IMR-90 (cell line): ENCODE measurements around the gene C19orf85. TPM values are rescaled to one million over a fixed set of nuclear protein-coding genes. Genes with fewer than 3 reads are reported as not detected.

Experiments
- ATAC-seq: fragments of 200-7000 bp; cut with Tn5 transposase; 2 replicates; pipeline ENCODE4 v1.9.1; 2020; ENCODE audit warnings: low read depth, mild to moderate bottlenecking, moderate library complexity
- BruUV-seq: library from RNA; stranded (reverse); fragments of 400-500 nt; replicated peaks from 2 replicates; lab custom pipeline; 2021; lab: Mats Ljungman, UMichigan
- CTCF ChIA-PET: fragments of 300-600 bp; formaldehyde crosslinking; extraction: SDS; loops from one replicate; lab custom pipeline; 2021; ENCODE audit warnings: antibody characterized with exemption; lab: Yijun Ruan, JAX
- POLR2A ChIA-PET: fragments of 300-600 bp; sonication (Branson Sonifier 250); formaldehyde crosslinking; loops from one replicate; lab custom pipeline; 2022; ENCODE audit warnings: antibody characterized with exemption; ENCODE audit not compliant: unreplicated experiment; lab: Charles Lee
- DNase-seq: peaks from one replicate; pipeline ENCODE4 v3.0.0; 2013
- H2AFZ ChIP-seq: replicated peaks from 2 replicates; pipeline ENCODE3; 2013; ENCODE audit warnings: low read length, mild to moderate bottlenecking; ENCODE audit not compliant: poor library complexity
- H2AK5ac ChIP-seq: 2 replicates; pipeline ENCODE4 v1.6.1; 2013; ENCODE audit warnings: low read depth, low read length, inconsistent platforms
- H2AK9ac ChIP-seq: replicated peaks from 2 replicates; pipeline ENCODE3; 2013; ENCODE audit warnings: mild to moderate bottlenecking, low read depth, low read length, moderate library complexity; ENCODE audit not compliant: poor library complexity
- H2BK120ac ChIP-seq: 2 replicates; pipeline ENCODE4 v1.6.1; 2013; ENCODE audit warnings: low read depth, low read length, inconsistent platforms
- H2BK15ac ChIP-seq: 3 replicates; pipeline ENCODE4 v1.6.1; 2013; ENCODE audit warnings: low read depth, low read length, inconsistent platforms
- H2BK20ac ChIP-seq: 2 replicates; pipeline ENCODE4 v1.6.1; 2013; ENCODE audit warnings: low read depth, mild to moderate bottlenecking, inconsistent platforms, low read length, moderate library complexity
- H2BK5ac ChIP-seq: 2 replicates; pipeline ENCODE4 v1.6.1; 2013; ENCODE audit warnings: mild to moderate bottlenecking, low read depth, low read length, inconsistent platforms; ENCODE audit not compliant: poor library complexity, severe bottlenecking
- H3K14ac ChIP-seq: replicated peaks from 2 replicates; pipeline ENCODE4 v1.6.1; 2013; ENCODE audit warnings: low read depth, low read length, inconsistent platforms
- H3K18ac ChIP-seq: 2 replicates; pipeline ENCODE4 v1.6.1; 2013; ENCODE audit warnings: low read depth, low read length, control low read depth
- H3K23ac ChIP-seq: 2 replicates; pipeline ENCODE4 v1.6.1; 2013; ENCODE audit warnings: low read depth, low read length, inconsistent platforms
- H3K27ac ChIP-seq: 2 replicates; pipeline ENCODE4 v1.5.1; 2013; ENCODE audit warnings: mild to moderate bottlenecking, control low read depth, low read length; ENCODE audit not compliant: insufficient read depth
- H3K27me3 ChIP-seq: 2 replicates; pipeline ENCODE4 v1.6.1; 2013; ENCODE audit warnings: low read length; ENCODE audit not compliant: control insufficient read depth, insufficient read depth
- H3K36me3 ChIP-seq: 2 replicates; pipeline ENCODE4 v1.6.1; 2013; ENCODE audit warnings: low read length, mixed read lengths; ENCODE audit not compliant: control insufficient read depth, insufficient read depth
- H3K4ac ChIP-seq: 2 replicates; pipeline ENCODE4 v1.6.1; 2013; ENCODE audit warnings: low read depth, low read length, inconsistent platforms
- H3K4me1 ChIP-seq: 2 replicates; pipeline ENCODE4 v1.6.1; 2013; ENCODE audit warnings: low read length, mixed read lengths; ENCODE audit not compliant: control insufficient read depth, insufficient read depth
- H3K4me2 ChIP-seq: 2 replicates; pipeline ENCODE4 v1.6.1; 2013; ENCODE audit warnings: low read depth, mild to moderate bottlenecking, control low read depth, low read length, moderate library complexity
- H3K4me3 ChIP-seq: 2 replicates; pipeline ENCODE4 v1.5.1; 2013; ENCODE audit warnings: low read depth, mild to moderate bottlenecking, control low read depth, low read length, moderate library complexity; ENCODE audit not compliant: insufficient read depth
- H3K56ac ChIP-seq: 2 replicates; pipeline ENCODE4 v1.6.1; 2013; ENCODE audit warnings: low read length, inconsistent platforms; ENCODE audit not compliant: insufficient read depth; ENCODE audit errors: extremely low read depth
- H3K79me1 ChIP-seq, 2 experiments: 2 replicates each; pipeline ENCODE4 v1.6.1; 2013; ENCODE audit warnings: low read length in 2 of 2, inconsistent platforms in 1 of 2, low read depth in 1 of 2
- H3K9ac ChIP-seq: 2 replicates; pipeline ENCODE4 v1.6.1; 2013; ENCODE audit warnings: low read depth, low read length, control low read depth
- H3K9me1 ChIP-seq: 2 replicates; pipeline ENCODE4 v1.6.1; 2013; ENCODE audit warnings: low read length, inconsistent platforms; ENCODE audit not compliant: insufficient read depth
- H3K9me3 ChIP-seq: 2 replicates; pipeline ENCODE4 v1.6.1; 2013; ENCODE audit warnings: low read length; ENCODE audit not compliant: control insufficient read depth, insufficient read depth
- H4K20me1 ChIP-seq: 2 replicates; pipeline ENCODE4 v1.6.1; 2013; ENCODE audit warnings: low read length, inconsistent platforms; ENCODE audit not compliant: insufficient read depth
- H4K5ac ChIP-seq: 2 replicates; pipeline ENCODE4 v1.6.1; 2013; ENCODE audit warnings: mild to moderate bottlenecking, low read depth, low read length, control low read depth
- H4K8ac ChIP-seq, 2 experiments: 2 replicates each; pipeline ENCODE4 v1.6.1; 2013; ENCODE audit warnings: low read depth in 2 of 2, low read length in 2 of 2, control low read depth in 1 of 2, inconsistent platforms in 1 of 2
- H4K91ac ChIP-seq: 2 replicates; pipeline ENCODE4 v1.6.1; 2013; ENCODE audit warnings: low read depth, low read length, inconsistent platforms; ENCODE audit not compliant: insufficient read depth
- BHLHE40 ChIP-seq: fragments of 150-350 bp; IDR thresholded peaks from 2 replicates; pipeline ENCODE4 v1.6.1; 2016; ENCODE audit warnings: mild to moderate bottlenecking, low read depth, low read length
- CHD1 ChIP-seq: IDR thresholded peaks from 2 replicates; pipeline ENCODE4 v1.6.1; 2012; ENCODE audit warnings: low read depth, low read length, improper control_type of control experiment
- CTCF ChIP-seq: conservative IDR thresholded peaks from 2 replicates; pipeline ENCODE4 v1.5.1; 2012; ENCODE audit warnings: mild to moderate bottlenecking, low read depth, low read length, improper control_type of control experiment
- ELK1 ChIP-seq: fragments of 150-350 bp; IDR thresholded peaks from 2 replicates; pipeline ENCODE4 v1.6.1; 2016; ENCODE audit warnings: low read depth, mild to moderate bottlenecking, low read length, moderate library complexity, borderline replicate concordance
- MAFK ChIP-seq: IDR thresholded peaks from 2 replicates; pipeline ENCODE4 v1.6.1; 2012; ENCODE audit warnings: low read depth, low read length, improper control_type of control experiment
- MAZ ChIP-seq: IDR thresholded peaks from 2 replicates; pipeline ENCODE4 v1.6.1; 2012; ENCODE audit warnings: low read depth, mild to moderate bottlenecking, low read length, improper control_type of control experiment, moderate library complexity, borderline replicate concordance
- NFE2L2 ChIP-seq: fragments of 150-350 bp; IDR thresholded peaks from 2 replicates; pipeline ENCODE4 v1.6.1; 2016; ENCODE audit warnings: low read depth, mild to moderate bottlenecking, low read length
- POLR2A ChIP-seq: IDR thresholded peaks from 2 replicates; pipeline ENCODE4 v1.6.1; 2012; ENCODE audit warnings: mild to moderate bottlenecking, low read depth, low read length
- RAD21 ChIP-seq: IDR thresholded peaks from 2 replicates; pipeline ENCODE4 v1.6.1; 2012; ENCODE audit warnings: low read length, improper control_type of control experiment
- RCOR1 ChIP-seq: IDR thresholded peaks from 2 replicates; pipeline ENCODE4 v1.6.1; 2012; ENCODE audit warnings: mild to moderate bottlenecking, low read length, improper control_type of control experiment; ENCODE audit not compliant: insufficient replicate concordance
- RFX5 ChIP-seq: IDR thresholded peaks from 2 replicates; pipeline ENCODE4 v1.8.0; 2012; ENCODE audit warnings: low read depth, mild to moderate bottlenecking, low read length, moderate library complexity
- SMC3 ChIP-seq: fragments of 150-350 bp; IDR thresholded peaks from 2 replicates; pipeline ENCODE4 v1.6.1; 2016; ENCODE audit warnings: low read depth, mild to moderate bottlenecking, antibody characterized with exemption, low read length, moderate library complexity
- WGBS, 2 experiments: methylation state at CpG; one replicate each; pipeline versions ENCODE4 v1.1.5 to v1.1.7; 2013; ENCODE audit warnings: missing lambda C conversion rate in 2 of 2; ENCODE audit not compliant: insufficient read length in 1 of 2; ENCODE audit errors: extremely low coverage in 2 of 2; 5-methylcytosine and 5-hydroxymethylcytosine counted together
- dilution Hi-C: fragments of 300-500 bp; cut with HindIII; formaldehyde crosslinking; loops from one replicate; pipeline ENCODE4 v1.14.3; 2018; ENCODE audit warnings: low sequenced_read_pairs; ENCODE audit not compliant: unreplicated experiment
- in situ Hi-C: fragments of 300-500 bp; cut with MboI; formaldehyde crosslinking; loops from 3 replicates; pipeline ENCODE4 v1.14.3; 2019; ENCODE audit warnings: low sequenced_read_pairs, inconsistent platforms, mixed read lengths
- intact Hi-C: fragments of 100-400 bp; cut with micrococcal nuclease; formaldehyde crosslinking; loops from 2 replicates; pipeline ENCODE4 v1.10.0; 2022
- polyA plus RNA-seq, 3 experiments: library from polyadenylated mRNA; depleted of rRNA; stranded (reverse); fragments of >200 nt; gene quantifications; 2 replicates each; pipeline ENCODE4 v1.2.3, GENCODE V29; 2012; ENCODE audit warnings: low replicate concordance in 1 of 3
- total RNA-seq: library from RNA; depleted of rRNA; stranded (reverse); fragments of >200 nt; gene quantifications from 2 replicates; pipeline ENCODE4 v1.2.3, GENCODE V29; 2012
- TF ChIP-seq, protein P1 (sequence below): fragments of 150-350 bp; IDR thresholded peaks from 2 replicates; pipeline ENCODE4 v1.6.1; 2017; ENCODE audit warnings: mild to moderate bottlenecking, antibody characterized with exemption, low read length, low read depth

The C19orf85 gene
- total and polyA plus RNA-seq, 2 of the 4 experiments (the other 2 are of a cell fraction) = not detected

DNA sequence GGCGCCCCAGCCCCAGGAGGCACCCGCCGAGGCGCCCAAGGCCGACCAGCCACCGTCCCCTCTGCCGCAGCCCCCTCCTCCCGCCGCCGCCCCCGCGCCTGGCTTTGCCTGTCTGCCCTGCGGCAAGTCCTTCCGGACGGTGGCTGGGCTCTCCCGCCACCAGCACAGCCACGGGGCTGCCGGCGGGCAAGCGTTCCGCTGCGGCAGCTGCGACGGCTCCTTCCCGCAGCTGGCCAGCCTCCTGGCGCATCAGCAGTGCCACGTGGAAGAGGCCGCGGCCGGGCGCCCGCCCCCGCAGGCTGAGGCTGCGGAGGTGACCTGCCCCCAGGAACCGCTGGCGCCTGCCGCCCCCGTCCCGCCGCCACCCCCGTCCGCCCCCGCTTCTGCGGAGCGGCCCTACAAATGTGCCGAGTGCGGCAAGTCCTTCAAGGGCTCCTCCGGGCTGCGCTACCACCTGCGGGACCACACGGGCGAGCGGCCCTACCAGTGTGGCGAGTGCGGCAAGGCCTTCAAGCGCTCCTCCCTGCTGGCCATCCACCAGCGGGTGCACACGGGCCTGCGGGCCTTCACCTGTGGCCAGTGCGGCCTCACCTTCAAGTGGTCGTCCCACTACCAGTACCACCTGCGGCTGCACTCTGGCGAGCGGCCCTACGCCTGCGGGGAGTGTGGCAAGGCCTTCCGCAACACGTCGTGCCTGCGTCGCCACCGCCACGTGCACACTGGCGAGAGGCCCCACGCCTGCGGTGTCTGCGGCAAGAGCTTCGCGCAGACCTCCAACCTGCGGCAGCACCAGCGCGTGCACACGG lies 17.8 kb upstream of the C19orf85 start:
- Histone ChIP-seq H3K36me3 (peaks cover 12% of the 10 kb centered on the region; the same call in 1 of the 2 replicates), H3K4me1 (peaks cover 23% of the 10 kb centered on the region), H3K14ac (no peak overlapping the region), H4K20me1 (peaks cover 3% of the 10 kb centered on the region; the same call in 1 of the 2 replicates), H3K9me3 (no peaks in the 10 kb centered on the region), H2AK5ac (no peak overlapping the region), H3K9ac (no peak overlapping the region), H2BK120ac (no peak overlapping the region), H2AFZ (no peak overlapping the region), H2AK9ac (no peak overlapping the region), H2BK15ac (no peak overlapping the region), H2BK5ac (no peak overlapping the region), H4K8ac (no peak overlapping the region), H3K23ac (no peak overlapping the region), H3K79me1 (peaks cover 19 to 53% of the 10 kb centered on the region in 2 experiments), H4K5ac (no peak overlapping the region), H3K27ac (no peak overlapping the region), H3K27me3 (no peaks in the 10 kb centered on the region), H3K4me3 (no peak overlapping the region), H3K18ac (no peak overlapping the region), H3K9me1 (peaks cover 14% of the 10 kb centered on the region), H3K4me2 (no peak overlapping the region), H4K91ac (no peak overlapping the region), H3K4ac (no peak overlapping the region), H2BK20ac (no peak overlapping the region), H3K56ac (no peak overlapping the region)
- DNase-seq = no peak
- ChIA-PET CTCF (no interaction called here), POLR2A (no interaction called here)
- ATAC-seq = no peak
- in situ Hi-C loops = loop anchor here (25.0 kb wide), 1 partner anchor 1020 kb away; the partner anchor contains the start of genes CDC42EP5 and LENG9
- intact Hi-C loops = no loop called here
- BruUV-seq = no TSS peak
- dilution Hi-C loops = no loop called here
- WGBS, 2 experiments = 86% methylated on average over 33 of the region's 83 CpGs; no CpG with 5 or more reads in 1 of the 2 experiments
- TF ChIP-seq, protein P1, sequence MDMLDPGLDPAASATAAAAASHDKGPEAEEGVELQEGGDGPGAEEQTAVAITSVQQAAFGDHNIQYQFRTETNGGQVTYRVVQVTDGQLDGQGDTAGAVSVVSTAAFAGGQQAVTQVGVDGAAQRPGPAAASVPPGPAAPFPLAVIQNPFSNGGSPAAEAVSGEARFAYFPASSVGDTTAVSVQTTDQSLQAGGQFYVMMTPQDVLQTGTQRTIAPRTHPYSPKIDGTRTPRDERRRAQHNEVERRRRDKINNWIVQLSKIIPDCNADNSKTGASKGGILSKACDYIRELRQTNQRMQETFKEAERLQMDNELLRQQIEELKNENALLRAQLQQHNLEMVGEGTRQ = no peak
- TF ChIP-seq RCOR1 (no peak), MAFK (no peak), RAD21 (no peak), CTCF (no peak), CHD1 (no peak), RFX5 (no peak), MAZ (no peak), SMC3 (no peak), NFE2L2 (no peak), BHLHE40 (no peak), POLR2A (no peak), ELK1 (no peak)
